K562 (cell line): ENCODE measurements around the gene B4GALT5. TPM values are rescaled to one million over a fixed set of nuclear protein-coding genes. Genes with fewer than 3 reads are reported as not detected.

ENCODE experiments used
- BCOR ChIP-seq: fragments of 450-650 bp; IDR thresholded peaks from 2 replicates; pipeline ENCODE4 v1.6.1; 2016
- CHD2 ChIP-seq: IDR thresholded peaks from 2 replicates; pipeline ENCODE4 v1.6.1; 2011; ENCODE audit warnings: low read depth, low read length
- DACH1 ChIP-seq: fragments of 450-650 bp; IDR thresholded peaks from 2 replicates; pipeline ENCODE4 v1.6.1; 2018; ENCODE audit not compliant: partially characterized antibody
- ETV6 ChIP-seq, 3 experiments: fragments of 150-350 bp in 1 of 3; sonication (generic) in 1 of 3; formaldehyde crosslinking in 1 of 3; IDR thresholded peaks; 2 replicates each; pipeline versions ENCODE4 v1.6.1 to v1.8.0; 2014 to 2022; ENCODE audit warnings: borderline replicate concordance in 2 of 3, low read depth in 2 of 3, antibody characterized with exemption in 1 of 3, low read length in 1 of 3, mild to moderate bottlenecking in 1 of 3, missing genetic modification reagents in 1 of 3
- HBP1 ChIP-seq: fragments of 450-650 bp; formaldehyde crosslinking; IDR thresholded peaks from 2 replicates; pipeline ENCODE4 v1.4.0; 2022; ENCODE audit warnings: missing genetic modification characterization
- IFI16 ChIP-seq: fragments of 250-450 bp; sonication (Bioruptor Pico); IDR thresholded peaks from 2 replicates; pipeline ENCODE4 v2.1.2; 2022; ENCODE audit warnings: mild to moderate bottlenecking, inconsistent platforms
- ILK ChIP-seq: fragments of 450-650 bp; IDR thresholded peaks from 2 replicates; pipeline ENCODE4 v1.6.1; 2016; ENCODE audit warnings: missing genetic modification characterization, low read depth, mild to moderate bottlenecking, missing compliant biosample characterization, moderate library complexity, borderline replicate concordance
- KLF13 ChIP-seq: fragments of 450-650 bp; IDR thresholded peaks from 2 replicates; pipeline ENCODE4 v1.6.1; 2016; ENCODE audit warnings: missing genetic modification characterization, low read depth, mild to moderate bottlenecking, missing compliant biosample characterization, moderate library complexity, borderline replicate concordance
- MEF2A ChIP-seq: IDR thresholded peaks from 2 replicates; pipeline ENCODE4 v1.6.1; 2011; ENCODE audit warnings: low read depth, mild to moderate bottlenecking, low read length, moderate library complexity; ENCODE audit not compliant: control insufficient read depth
- PATZ1 ChIP-seq: fragments of 250-450 bp; sonication (Bioruptor Pico); IDR thresholded peaks from 2 replicates; pipeline ENCODE4 v1.5.0; 2020; ENCODE audit warnings: mild to moderate bottlenecking, borderline replicate concordance
- POLR2H ChIP-seq: IDR thresholded peaks from 2 replicates; pipeline ENCODE4 v1.6.1; 2016; ENCODE audit warnings: missing genetic modification characterization, low read depth, mild to moderate bottlenecking, control low read depth, missing compliant biosample characterization, moderate library complexity
- PTRF ChIP-seq: fragments of 450-650 bp; IDR thresholded peaks from 2 replicates; pipeline ENCODE4 v1.6.1; 2016; ENCODE audit warnings: mild to moderate bottlenecking, missing genetic modification characterization, missing compliant biosample characterization
- RBM17 ChIP-seq: fragments of 200-400 bp; formaldehyde crosslinking; IDR thresholded peaks from 2 replicates; pipeline ENCODE4 v1.6.1; 2017; ENCODE audit warnings: low read depth, mild to moderate bottlenecking, low read length, borderline replicate concordance
- RCOR1 ChIP-seq, 2 experiments: IDR thresholded peaks; 2 replicates each; pipeline ENCODE4 v1.6.1; 2012; ENCODE audit warnings: low read depth in 2 of 2, low read length in 2 of 2, borderline replicate concordance in 1 of 2, improper control_type of control experiment in 1 of 2
- SIN3A ChIP-seq, 2 experiments: fragments of 150-350 bp in 1 of 2; IDR thresholded peaks; 2 replicates each; pipeline ENCODE4 v1.6.1; 2011 to 2016; ENCODE audit warnings: borderline replicate concordance in 2 of 2, low read depth in 2 of 2, low read length in 2 of 2, mild to moderate bottlenecking in 2 of 2, moderate library complexity in 2 of 2; ENCODE audit not compliant: control insufficient read depth in 1 of 2
- SPI1 ChIP-seq: IDR thresholded peaks from 2 replicates; pipeline ENCODE4 v1.6.1; 2011; ENCODE audit warnings: low read depth, low read length, control low read depth, borderline replicate concordance
- TOE1 ChIP-seq, 2 experiments: fragments of 450-650 bp in 1 of 2; sonication (generic) in 1 of 2; formaldehyde crosslinking in 1 of 2; IDR thresholded peaks; 2 replicates each; pipeline versions ENCODE4 v1.7.1 to v1.8.0; 2016 to 2022; ENCODE audit warnings: borderline replicate concordance in 2 of 2, mild to moderate bottlenecking in 2 of 2, antibody characterized with exemption in 1 of 2, inconsistent platforms in 1 of 2, low read depth in 1 of 2, missing genetic modification reagents in 1 of 2, moderate library complexity in 1 of 2
- TRIM25 ChIP-seq: fragments of 450-650 bp; IDR thresholded peaks from 2 replicates; pipeline ENCODE4 v1.7.0; 2016; ENCODE audit warnings: borderline replicate concordance
- ZFP30 ChIP-seq: fragments of 250-450 bp; sonication (Bioruptor Pico); IDR thresholded peaks from 2 replicates; pipeline ENCODE4 v1.8.0; 2022; ENCODE audit warnings: moderate library complexity, mild to moderate bottlenecking, inconsistent platforms, borderline replicate concordance
- ZFP36 ChIP-seq: fragments of 150-350 bp; IDR thresholded peaks from 2 replicates; pipeline ENCODE4 v1.6.1; 2018; ENCODE audit warnings: low read length, low read depth; ENCODE audit not compliant: partially characterized antibody
- polyA plus RNA-seq, 8 experiments: library from polyadenylated mRNA; depleted of rRNA in 4 of 8; stranded (reverse) in 5 of 8; unstranded in 3 of 8; fragments of >200 nt; fragmentation: Nextera tagmentation in 2 of 8; fragmentation: Illumina TruSeq in 1 of 8; extraction: Ambion mirVana in 2 of 8; extraction: Trizol in 1 of 8; gene quantifications; 2 replicates each; pipeline versions ENCODE4 v1.2.1 to v1.2.3, GENCODE V29; 2011 to 2014; ENCODE audit warnings: inconsistent platforms in 1 of 8, missing spikeins in 1 of 8
- total RNA-seq, 7 experiments: library from RNA; depleted of rRNA in 6 of 7; stranded (reverse); fragments of >200 nt in 6 of 7; fragmentation: Illumina TruSeq in 2 of 7; extraction: Trizol in 2 of 7; gene quantifications; 2 replicates each; pipeline versions ENCODE4 v1.2.1 to v1.2.3, GENCODE V29; 2011 to 2021; ENCODE audit warnings: low replicate concordance in 1 of 7

B4GALT5 gene
- total and polyA plus RNA-seq, 9 of the 15 experiments (the other 6 are each of a cell fraction or from before 2014, with no cell fraction given): 8.5 to 32.6 (median 23.4) TPM

GRCh38 chr20:49747707-49748524, 34.2 kb upstream of the B4GALT5 start (continued):
- TF ChIP-seq PATZ1 (no peak), SPI1 (0 out of 2 replicates have a peak, but pooled peaks have one; percentile 5), POLR2H (tag) (no peak), CHD2 (no peak), HBP1 (CRISPR knock-in tag) (0 out of 2 replicates have a peak, but pooled peaks have one; percentile 45), DACH1 (peak; percentile 77), TOE1 (IDR thresholded peaks at IDR 0.05; ENCODE audit: borderline replicate concordance) (no peak), TOE1 (CRISPR knock-in tag; IDR thresholded peaks at IDR 0.05; ENCODE audit: borderline replicate concordance, low read depth) (no peak), RCOR1 (IDR thresholded peaks at IDR 0.05; ENCODE audit: borderline replicate concordance in 1 of 2, low read depth in 2 of 2, low read length in 2 of 2) (peak in 1 of 2 experiments; percentile 87; a peak in 2 of 4 replicates), MEF2A (no peak), BCOR (peak; percentile 63), SIN3A (IDR thresholded peaks at IDR 0.05; ENCODE audit: borderline replicate concordance in 2 of 2, control insufficient read depth in 1 of 2, low read depth in 2 of 2, low read length in 2 of 2) (no peak), PTRF (tag) (no peak), TRIM25 (no peak), RBM17 (no peak), ILK (no peak), ZFP30 (CRISPR knock-in tag) (no peak), IFI16 (CRISPR knock-in tag) (no peak), ZFP36 (peak; percentile 80), KLF13 (no peak), ETV6 (IDR thresholded peaks at IDR 0.05; ENCODE audit: borderline replicate concordance in 1 of 2, low read depth in 2 of 2, low read length in 1 of 2) (no peak), ETV6 (CRISPR knock-in tag; IDR thresholded peaks at IDR 0.05; ENCODE audit: borderline replicate concordance) (no peak)
